Limb (tissue), 2 donors: ENCODE data around the gene PTAFR.

ENCODE experiments used
- DNase-seq, 2 donors: peaks; one replicate each; pipeline ENCODE4 v3.0.0-alpha.2; 2016; ENCODE audit errors: extremely low spot score in 2 of 2

The PTAFR gene

GRCh38 chr1:28176492-28177470, at the start of gene PTAFR:
Gene PTAFR, minus strand, starts transcription at chr1:28176690. Its CDS starts 25,669 bp downstream, at chr1:28151021.
- no peak for DNase-seq

GRCh38 chr1:28213315-28213714, 36.8 kb upstream of the PTAFR start:
- no peak for DNase-seq

- DNase-seq, result no peak
These were observed 33.2 kb upstream of the PTAFR start for GRCh38 chr1:28209700-28210099.

GRCh38 chr1:28208818-28209441, 32.4 kb upstream of the PTAFR start:
- DNase-seq, result peak; percentile 20 to 49

GRCh38 chr1:28205243-28205642, 28.8 kb upstream of the PTAFR start:
- DNase-seq, result no peak

- DNase-seq, result no peak
These were observed 23.9 kb upstream of the PTAFR start for GRCh38 chr1:28200234-28200873.

GRCh38 chr1:28199328-28200233, 23.1 kb upstream of the PTAFR start:
- DNase-seq, result no peak

- no peak for DNase-seq
These were observed 21.4 kb upstream of the PTAFR start for GRCh38 chr1:28197682-28198415.

GRCh38 chr1:28196330-28196729, 19.8 kb upstream of the PTAFR start:
- DNase-seq, result no peak

- DNase-seq, result no peak
These were observed 19.3 kb upstream of the PTAFR start for GRCh38 chr1:28195780-28196179.

GRCh38 chr1:28194326-28195035, 18.0 kb upstream of the PTAFR start:
- DNase-seq, result no peak

- DNase-seq, result no peak
These were observed 17.2 kb upstream of the PTAFR start for GRCh38 chr1:28193701-28194161.

GRCh38 chr1:28190996-28191645, 14.6 kb upstream of the PTAFR start:
- no peak for DNase-seq

- no peak for DNase-seq
These were observed 14.0 kb upstream of the PTAFR start for GRCh38 chr1:28190337-28190979.

- no peak for DNase-seq
These were observed 8.6 kb upstream of the PTAFR start for GRCh38 chr1:28185071-28185470.

- no peak for DNase-seq
These were observed 4.1 kb upstream of the PTAFR start for GRCh38 chr1:28180306-28181305.

GRCh38 chr1:28178690-28179485, 2.4 kb upstream of the PTAFR start:
- DNase-seq, result no peak
